ENCODE data around the gene THUMPD3. TPM values are rescaled to one million over a fixed set of nuclear protein-coding genes. Genes with fewer than 3 reads are reported as not detected.
A peak's percentile ranks its signal among the peaks of the same experiment; 100 is the strongest.

Gene THUMPD3
- total and polyA plus RNA-seq, 2 of the 13 experiments (the other 11 are each of a cell fraction or from before 2014, with no cell fraction given), result 31.2 to 44.1 TPM

- TF ChIP-seq HNF1B (CRISPR knock-in tag; IDR thresholded peaks at IDR 0.05) (peak; percentile 79; the same call in 1 of the 2 replicates), SP4 (CRISPR knock-in tag; IDR thresholded peaks at IDR 0.05) (peak; percentile 75), ZNF260 (CRISPR knock-in tag; IDR thresholded peaks at IDR 0.05; ENCODE audit: borderline replicate concordance, low read depth) (no peak), ADNP (CRISPR knock-in tag; IDR thresholded peaks at IDR 0.05) (no peak), CBFB (CRISPR knock-in tag; IDR thresholded peaks at IDR 0.05) (no peak; the same call in 1 of the 2 replicates), MYNN (CRISPR knock-in tag; IDR thresholded peaks at IDR 0.05; ENCODE audit: low read depth) (no peak), MEF2D (CRISPR knock-in tag; IDR thresholded peaks at IDR 0.05) (peak; percentile 66; the same call in 1 of the 2 replicates), TBP (CRISPR knock-in tag; IDR thresholded peaks at IDR 0.05) (no peak), ZBTB34 (CRISPR knock-in tag; IDR thresholded peaks at IDR 0.05) (peak; percentile 68; the same call in 1 of the 2 replicates), ZNF780A (CRISPR knock-in tag; IDR thresholded peaks at IDR 0.05) (no peak), KLF6 (CRISPR knock-in tag; IDR thresholded peaks at IDR 0.05) (no peak; the same call in 1 of the 2 replicates), TFAP4 (IDR thresholded peaks at IDR 0.05; ENCODE audit: borderline replicate concordance, low read depth) (0 out of 2 replicates have a peak, but pooled peaks have one; percentile 10), BCL3 (CRISPR knock-in tag; IDR thresholded peaks at IDR 0.05) (peak; percentile 86), ZMAT5 (CRISPR knock-in tag; IDR thresholded peaks at IDR 0.05; ENCODE audit: borderline replicate concordance, low read depth) (no peak), ZNF44 (CRISPR knock-in tag; IDR thresholded peaks at IDR 0.05) (0 out of 2 replicates have a peak, but pooled peaks have one; percentile 49), ZNF326 (CRISPR knock-in tag; IDR thresholded peaks at IDR 0.05; ENCODE audit: borderline replicate concordance) (no peak), ZNF550 (CRISPR knock-in tag; IDR thresholded peaks at IDR 0.05; ENCODE audit: borderline replicate concordance) (no peak), PITX1 (CRISPR knock-in tag; IDR thresholded peaks at IDR 0.05) (peak; percentile 16; the same call in 1 of the 2 replicates), NFE2L2 (IDR thresholded peaks at IDR 0.05; ENCODE audit: low read length) (no peak), ZNF18 (CRISPR knock-in tag; IDR thresholded peaks at IDR 0.05; ENCODE audit: insufficient replicate concordance) (peak; percentile 75), ZFX (CRISPR knock-in tag; IDR thresholded peaks at IDR 0.05; ENCODE audit: low read depth) (peak; percentile 70; the same call in 1 of the 2 replicates), ZNF274 (CRISPR knock-in tag; IDR thresholded peaks at IDR 0.05) (no peak), MTF1 (CRISPR knock-in tag; IDR thresholded peaks at IDR 0.05) (no peak)
These were observed 33.9 kb downstream of the THUMPD3 start (continued) for GRCh38 chr3:9396632-9397331.

Measured in HepG2 (cell line).